HK-2 (cell line): ENCODE results near the gene JUP.

ENCODE experiments used
- DNase-seq: peaks from one replicate; pipeline ENCODE4 v3.0.0-alpha.2; 2018; ENCODE audit not compliant: unreplicated experiment

JUP gene

DNA sequence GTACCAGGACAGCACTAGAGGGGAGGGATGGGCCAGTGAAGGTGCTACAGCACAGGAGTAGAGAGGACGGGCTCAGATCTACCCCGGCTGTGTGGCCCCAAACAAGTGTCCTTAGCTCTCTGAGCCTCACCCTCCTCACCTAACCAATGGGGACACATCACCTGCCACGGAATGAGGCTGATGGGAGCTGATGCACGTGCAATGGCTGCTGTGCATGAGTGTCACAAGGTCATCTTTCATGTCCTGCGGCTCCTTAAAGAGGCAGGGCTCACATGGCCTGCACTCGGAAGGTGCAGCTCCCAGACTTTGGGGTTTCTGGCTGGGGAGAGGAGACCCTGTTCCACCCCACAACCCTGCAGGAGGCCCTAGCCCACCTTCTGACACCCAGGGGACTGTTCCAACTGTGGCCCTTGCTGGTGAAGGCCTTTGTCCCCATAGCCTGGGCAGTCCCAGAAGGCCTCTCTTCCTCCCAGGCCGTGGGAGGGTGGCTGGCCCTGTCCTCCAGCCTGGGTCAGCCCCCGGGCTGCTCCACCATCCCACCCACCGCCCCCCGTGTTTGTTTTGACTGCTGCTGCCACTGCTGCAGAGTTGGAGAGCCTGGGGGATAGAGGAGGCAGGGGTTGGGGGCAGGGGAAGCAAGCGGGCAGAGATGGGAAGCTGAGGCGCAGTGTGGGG lies 62.6 kb downstream of the JUP start:
- no peak for DNase-seq

DNA sequence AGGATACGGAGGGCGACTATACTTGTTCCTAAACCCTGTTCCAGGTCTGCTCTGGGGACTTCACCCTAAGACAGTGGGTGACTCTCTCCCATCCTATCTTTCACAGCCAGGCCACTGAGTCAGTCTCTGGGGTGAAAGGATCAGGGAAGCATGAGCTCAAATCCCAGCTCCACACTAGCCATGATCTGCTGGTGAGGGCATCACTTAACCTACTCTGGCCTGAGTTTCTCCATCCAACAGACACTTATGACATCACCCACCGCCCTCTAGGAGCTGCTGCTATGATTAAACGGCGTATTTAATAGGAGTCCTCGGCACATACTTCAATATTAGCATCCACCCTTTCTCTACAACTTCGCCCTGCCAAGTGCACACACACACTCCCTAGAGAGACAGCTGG lies 64.3 kb downstream of the JUP start:
- no peak for DNase-seq

DNA sequence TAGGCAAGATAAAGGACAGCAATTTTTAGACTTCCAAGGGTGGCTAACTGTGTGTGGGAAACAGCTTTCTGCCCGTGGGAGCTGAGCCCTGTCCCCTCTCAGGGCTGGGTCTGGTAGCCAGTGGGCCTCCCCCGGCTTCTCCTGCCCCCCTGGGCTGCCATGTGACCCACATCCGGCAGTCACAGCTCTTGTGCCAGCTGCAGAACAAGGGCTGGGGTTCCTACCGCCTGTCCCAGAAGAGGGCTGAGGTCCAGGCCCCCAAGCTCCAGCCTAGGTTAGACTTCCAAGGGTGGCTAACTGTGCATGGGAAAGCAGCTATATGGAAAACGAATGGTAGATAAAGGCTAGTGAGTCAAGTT lies 68.2 kb downstream of the JUP start:
- no peak for DNase-seq

DNA sequence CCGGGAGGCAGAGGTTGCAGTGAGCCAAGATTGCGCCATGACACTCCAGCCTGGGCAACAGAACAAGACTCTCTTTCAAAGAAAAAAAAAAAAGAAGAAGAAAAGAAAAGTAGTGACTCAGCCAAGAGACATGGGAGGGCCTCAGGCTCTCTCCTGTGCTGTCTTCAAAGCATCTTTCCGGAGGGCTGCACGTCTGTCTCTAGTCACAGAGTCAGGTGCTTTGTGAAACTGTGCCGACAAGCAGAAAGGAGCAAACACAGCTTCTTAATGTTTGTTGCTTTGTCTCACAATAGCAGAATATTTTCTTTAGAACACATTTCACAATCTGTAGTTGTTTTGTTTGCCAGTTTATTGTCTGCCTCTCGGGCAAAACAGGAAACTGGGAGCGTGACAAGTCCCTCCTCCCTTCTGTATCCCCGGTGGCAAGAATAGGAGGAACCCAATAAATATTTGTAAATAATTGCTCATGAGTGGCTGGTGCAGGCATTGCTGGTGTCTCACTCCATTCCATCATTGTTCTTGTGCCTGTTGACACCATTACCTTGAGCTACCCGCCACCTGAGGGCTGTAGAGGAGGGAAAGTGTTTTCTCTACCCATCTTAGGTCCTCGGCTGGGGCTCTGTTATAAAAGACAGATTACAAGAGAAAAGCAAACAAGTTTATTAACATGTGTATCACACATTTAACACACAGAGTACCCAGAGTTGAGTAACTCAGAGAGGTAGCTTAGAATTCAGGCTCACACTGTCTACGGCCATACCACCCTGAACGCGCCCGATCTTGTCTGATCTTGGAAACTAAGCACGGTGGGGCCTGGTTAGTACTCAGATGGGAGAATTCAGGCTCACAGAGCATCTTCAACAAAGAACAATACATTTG lies 68.9 kb downstream of the JUP start:
- no peak for DNase-seq

DNA sequence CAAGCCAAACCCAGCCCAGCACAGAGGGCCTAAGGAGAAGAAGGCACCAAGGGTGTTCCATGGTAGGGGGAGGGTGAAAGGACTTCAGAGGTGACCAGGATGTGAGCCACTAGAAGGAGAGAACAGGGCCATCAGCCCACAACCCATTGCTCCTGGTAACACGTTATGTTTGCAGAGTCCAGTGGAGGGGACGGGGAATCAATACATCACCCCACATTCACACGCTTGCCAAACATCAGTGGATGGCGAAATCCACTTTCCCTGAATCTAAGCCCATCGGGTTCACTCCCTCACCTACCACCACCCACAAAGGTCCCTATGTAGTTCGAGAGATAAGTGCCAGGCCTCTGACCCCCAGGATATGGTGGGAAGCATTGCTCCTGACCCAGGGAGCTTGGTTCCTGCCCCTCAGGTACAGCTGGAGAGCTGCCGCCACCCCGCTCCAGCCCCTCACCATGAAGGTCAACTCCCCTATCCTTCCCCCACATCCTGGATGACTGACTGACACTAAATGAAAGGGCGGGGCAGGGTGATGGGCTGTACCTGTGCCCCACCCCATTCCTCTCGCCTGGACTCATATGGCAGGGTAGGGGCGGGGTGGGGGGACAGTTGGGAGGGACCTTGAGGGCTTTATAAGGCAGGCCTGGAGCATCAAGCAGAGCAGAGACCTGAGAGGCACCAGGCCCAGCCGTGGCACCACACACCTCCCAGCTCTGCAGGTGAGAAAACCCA lies 74.7 kb downstream of the JUP start, which contains the start of gene GAST:
TSS of gene GAST (plus strand) at position 663 of the 732 bp plus-strand sequence. CDS start 3,106 bp downstream, outside the sequence.
- DNase-seq, result no peak

DNA sequence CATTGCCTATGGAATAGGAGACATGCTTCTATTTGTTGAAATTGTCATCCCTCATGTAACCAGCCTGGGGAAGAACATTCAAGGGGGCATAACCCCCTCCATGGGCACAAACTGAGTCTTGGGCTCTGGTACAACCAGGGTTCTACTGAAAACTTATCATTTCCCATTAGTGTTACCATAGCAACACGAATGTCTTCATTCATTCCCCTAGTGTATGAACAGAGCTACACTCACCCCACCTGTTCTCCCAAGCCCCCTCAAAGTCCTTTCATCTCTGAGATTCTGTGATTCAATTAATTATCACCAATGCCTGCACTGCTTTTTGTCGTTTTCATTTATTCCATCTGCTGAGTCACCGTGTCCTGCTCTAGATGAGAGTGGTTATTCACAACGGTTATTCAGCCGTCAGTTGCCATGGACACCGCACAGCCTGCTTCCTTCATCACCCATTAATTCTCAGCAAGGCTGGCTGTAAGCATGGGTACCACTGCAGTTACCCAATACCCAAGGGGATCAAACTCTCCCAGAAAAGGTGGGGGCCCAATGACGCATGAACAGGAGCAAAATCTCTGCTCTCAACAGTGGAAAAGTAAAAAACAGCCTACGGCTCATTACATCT lies 75.9 kb downstream of the JUP start:
- no peak for DNase-seq

DNA sequence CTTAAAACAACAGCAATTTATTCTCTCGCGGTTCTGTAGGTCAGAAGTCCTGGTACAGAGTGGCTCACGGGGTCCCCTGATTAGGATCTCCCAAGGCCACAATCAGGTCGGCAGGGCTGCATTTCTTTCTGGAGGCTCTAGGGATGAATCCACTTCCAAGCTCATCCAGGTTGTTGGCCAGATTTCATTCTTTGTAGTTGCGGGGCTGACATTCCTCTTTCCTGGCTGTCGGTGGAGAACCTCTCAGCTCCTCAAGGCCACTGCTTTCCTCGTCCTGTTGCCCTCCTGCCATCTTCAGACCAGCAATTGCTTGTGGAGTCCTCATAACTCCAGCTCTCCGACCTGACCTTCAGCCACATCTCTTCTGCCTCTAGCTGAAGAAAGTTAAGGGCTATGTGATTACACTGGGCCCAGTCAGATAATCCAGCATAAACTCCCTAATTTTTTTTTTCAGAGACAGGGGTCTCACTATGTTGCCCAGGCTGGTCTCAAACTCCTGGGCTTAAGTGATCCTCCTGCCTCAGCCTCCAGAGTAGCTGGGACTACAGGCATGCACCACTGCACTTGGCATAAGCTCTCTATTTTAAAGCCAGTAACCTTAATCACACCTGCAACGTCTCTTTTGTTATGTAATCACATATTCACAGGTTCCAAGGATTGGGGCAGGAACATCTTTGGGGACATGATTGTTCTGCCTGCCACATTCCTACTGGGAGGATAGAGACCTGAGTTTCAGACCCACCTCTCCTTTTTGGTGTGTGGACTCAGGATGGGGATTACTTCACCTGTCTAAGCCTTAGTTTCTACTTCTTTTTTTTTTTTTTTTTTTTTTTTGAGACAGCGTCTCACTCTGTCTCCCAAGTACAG lies 78.5 kb downstream of the JUP start:
- no peak for DNase-seq

DNA sequence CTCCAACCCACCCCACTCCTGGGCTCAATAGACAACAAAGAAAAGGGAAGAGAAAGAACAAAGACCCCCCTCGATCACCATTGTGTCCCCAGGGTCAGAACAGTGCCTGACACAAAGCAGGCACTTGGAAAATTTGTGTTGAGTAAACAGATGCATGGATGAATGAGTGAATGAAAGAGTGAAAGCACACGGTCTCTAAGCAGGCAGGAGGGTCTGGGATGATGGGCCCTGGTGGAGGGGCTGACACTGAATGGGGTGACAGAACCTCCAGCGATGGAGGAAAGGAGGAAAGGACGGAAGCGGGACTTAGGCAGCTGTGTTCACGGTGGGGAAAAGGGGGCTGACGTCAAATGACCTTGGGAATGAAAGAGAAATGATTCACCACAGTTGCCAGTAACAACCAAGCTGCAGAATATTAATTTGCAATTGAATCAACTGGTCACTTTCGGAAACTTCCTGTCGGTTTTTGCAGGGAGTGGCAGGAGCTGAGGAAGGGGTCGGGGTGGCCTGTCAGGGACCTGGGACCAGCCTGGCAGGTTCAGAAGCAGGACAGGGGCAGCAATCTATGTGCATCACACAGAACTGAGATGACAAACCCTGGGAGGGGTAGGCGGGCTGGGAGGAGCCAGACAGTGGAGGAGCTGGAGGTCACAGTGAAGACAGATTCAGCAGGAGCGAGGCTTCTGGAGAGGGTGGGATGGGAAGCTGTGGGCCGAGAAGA lies 81.1 kb downstream of the JUP start:
- DNase-seq, result no peak
